ENCODE data around the gene ONECUT1. TPM values are rescaled to one million over a fixed set of nuclear protein-coding genes. Genes with fewer than 3 reads are reported as not detected.

The ONECUT1 gene
- total RNA-seq, 1 donor from 2014 or later = not detected

Other genes with a start within 250 kb of the ONECUT1 start
- gene ARPP19, start 221.3 kb downstream of the ONECUT1 start, total RNA-seq = 165 and 170 TPM in 2 replicates
- 26.9 and 41.7 TPM in 2 replicates for gene ATOSA, start 110.9 kb downstream of the ONECUT1 start, total RNA-seq

Data from pulmonary artery endothelial cell (primary cell).